OCI-LY7 (cell line): ENCODE measurements around the gene UBE3B.

Experiments
- CTCF ChIP-seq: fragments of 200-600 bp; sonication (generic); conservative IDR thresholded peaks from 2 replicates; pipeline ENCODE4 v1.5.1; 2014; ENCODE audit warnings: mild to moderate bottlenecking, antibody characterized with exemption, low read length, moderate library complexity, mixed read lengths
- EZH2phosphoT487 ChIP-seq: fragments of 200-600 bp; sonication (generic); IDR thresholded peaks from 2 replicates; pipeline ENCODE4 v1.6.1; 2018; ENCODE audit warnings: low read depth, borderline replicate concordance, mild to moderate bottlenecking, mixed run types, antibody characterized with exemption, low read length, moderate library complexity, mixed read lengths

- TF ChIP-seq CTCF (no peak), EZH2phosphoT487 (no peak)
Measured at GRCh38 chr12:109510196-109510595, 32.8 kb downstream of the UBE3B start.
